Endothelial cell of umbilical vein (primary cell): ENCODE data around the gene RPRM. TPM values are rescaled to one million over a fixed set of nuclear protein-coding genes. Genes with fewer than 3 reads are reported as not detected.

ENCODE experiments used
- BruUV-seq: library from RNA; stranded (reverse); fragments of 400-500 nt; replicated peaks from 2 replicates; lab custom pipeline; 2021; lab: Mats Ljungman, UMichigan
- CTCF ChIA-PET: fragments of 300-600, 350-600 bp; sonication (Branson Sonifier 250); formaldehyde crosslinking; loops from one replicate; lab custom pipeline; 2021; ENCODE audit warnings: antibody characterized with exemption, inconsistent platforms; lab: Charles Lee
- POLR2A ChIA-PET: fragments of 300-600, 350-600 bp; sonication (Branson Sonifier 250); formaldehyde crosslinking; loops from one replicate; lab custom pipeline; 2021; ENCODE audit warnings: antibody characterized with exemption, inconsistent platforms; lab: Charles Lee
- DNase-seq: peaks from one replicate; pipeline ENCODE4 v3.0.0-alpha.2; 2011; ENCODE audit warnings: low read depth, low spot score
- FAIRE-seq: peaks from 2 replicates; lab custom pipeline; 2011; peaks lifted over from hg19 to GRCh38; lab: Jason Lieb, UNC
- H2AFZ ChIP-seq: 2 replicates; pipeline ENCODE4 v1.6.0; 2012; ENCODE audit warnings: low read depth, low read length, control low read depth, inconsistent platforms
- H3K27ac ChIP-seq: 2 replicates; pipeline ENCODE4 v1.5.1; 2011; ENCODE audit warnings: low read depth, mild to moderate bottlenecking, control low read depth, low read length, moderate library complexity; ENCODE audit not compliant: insufficient read depth
- H3K27me3 ChIP-seq, 2 experiments: 2 replicates each; pipeline versions ENCODE4 v1.6.0 to v1.6.1; 2011; ENCODE audit warnings: low read length in 2 of 2, mixed read lengths in 1 of 2; ENCODE audit not compliant: control insufficient read depth in 2 of 2, insufficient read depth in 2 of 2
- H3K36me3 ChIP-seq, 2 experiments: 2 replicates in 1 of 2; 3 replicates in 1 of 2; pipeline ENCODE4 v1.5.1; 2011; ENCODE audit warnings: low read length in 2 of 2, mild to moderate bottlenecking in 1 of 2, moderate library complexity in 1 of 2; ENCODE audit not compliant: control insufficient read depth in 2 of 2, insufficient read depth in 2 of 2; ENCODE audit errors: extremely low read depth in 1 of 2
- H3K4me1 ChIP-seq: 3 replicates; pipeline ENCODE4 v1.5.1; 2011; ENCODE audit warnings: mild to moderate bottlenecking, low read length; ENCODE audit not compliant: control insufficient read depth, insufficient read depth; ENCODE audit errors: extremely low read depth
- H3K4me2 ChIP-seq: 2 replicates; pipeline ENCODE4 v1.6.1; 2011; ENCODE audit warnings: low read length, control low read depth, mixed read lengths; ENCODE audit not compliant: insufficient read depth
- H3K4me3 ChIP-seq, 3 experiments: fragments of 200-600 bp in 1 of 3; sonication (generic), shearing (Covaris generic) in 1 of 3; replicated peaks in 1 of 3; 2 replicates each; pipeline ENCODE4 v1.5.1; 2011 to 2016; ENCODE audit warnings: control low read depth in 3 of 3, low read length in 3 of 3, mild to moderate bottlenecking in 2 of 3, inconsistent platforms in 1 of 3, low read depth in 1 of 3, moderate library complexity in 1 of 3; ENCODE audit not compliant: insufficient read depth in 1 of 3
- H3K79me2 ChIP-seq: 2 replicates; pipeline ENCODE4 v1.6.0; 2012; ENCODE audit warnings: low read length, inconsistent platforms; ENCODE audit not compliant: control insufficient read depth, insufficient read depth
- H3K9ac ChIP-seq: replicated peaks from 2 replicates; pipeline ENCODE3; 2011; ENCODE audit warnings: low read length, control low read depth; ENCODE audit not compliant: insufficient read depth; ENCODE audit errors: extremely low read depth
- H3K9me1 ChIP-seq: replicated peaks from 3 replicates; pipeline ENCODE4 v1.6.0; 2011; ENCODE audit warnings: mild to moderate bottlenecking, low read length; ENCODE audit not compliant: control insufficient read depth, insufficient read depth; ENCODE audit errors: extremely low read depth
- H3K9me3 ChIP-seq: replicated peaks from 2 replicates; pipeline ENCODE4 v1.5.1; 2012; ENCODE audit warnings: low read length, inconsistent platforms; ENCODE audit not compliant: control insufficient read depth, insufficient read depth
- H4K20me1 ChIP-seq: replicated peaks from 2 replicates; pipeline ENCODE3; 2011; ENCODE audit warnings: mild to moderate bottlenecking, low read length; ENCODE audit not compliant: control insufficient read depth, insufficient read depth; ENCODE audit errors: extremely low read depth
- CTCF ChIP-seq, 2 donors: IDR thresholded peaks; 1 replicate in 1 of 2; 2 replicates in 1 of 2; pipeline ENCODE4 v1.5.1; 2011; ENCODE audit warnings: low read length in 2 of 2, mild to moderate bottlenecking in 2 of 2, moderate library complexity in 2 of 2, control low read depth in 1 of 2, inconsistent platforms in 1 of 2, low read depth in 1 of 2; ENCODE audit not compliant: insufficient read depth in 1 of 2; ENCODE audit errors: extremely low read depth in 1 of 2
- EZH2 ChIP-seq: IDR thresholded peaks from 2 replicates; pipeline ENCODE4 v1.6.1; 2012; ENCODE audit warnings: borderline replicate concordance, low read depth, mild to moderate bottlenecking, moderate library complexity, low read length, inconsistent platforms; ENCODE audit not compliant: severe bottlenecking
- FOS ChIP-seq: IDR thresholded peaks from 2 replicates; pipeline ENCODE4 v1.6.1; 2011; ENCODE audit warnings: mild to moderate bottlenecking, low read length, moderate library complexity, borderline replicate concordance; ENCODE audit not compliant: insufficient read depth
- GATA2 ChIP-seq: IDR thresholded peaks from 2 replicates; pipeline ENCODE4 v1.7.0; 2011; ENCODE audit warnings: low read depth, mild to moderate bottlenecking, moderate library complexity, mixed read lengths, low read length; ENCODE audit not compliant: insufficient read length, insufficient read depth
- POLR2A ChIP-seq: IDR thresholded peaks from 2 replicates; pipeline ENCODE4 v1.6.1; 2012; ENCODE audit warnings: low read depth, mild to moderate bottlenecking, control low read depth, low read length
- POLR2AphosphoS5 ChIP-seq: IDR thresholded peaks from 2 replicates; pipeline ENCODE4 v1.6.1; 2012; ENCODE audit warnings: low read depth, mild to moderate bottlenecking, control low read depth, low read length, moderate library complexity; ENCODE audit not compliant: insufficient read depth
- dilution Hi-C: fragments of 300-500 bp; cut with MboI; formaldehyde crosslinking; loops from one replicate; pipeline ENCODE4 v1.15.0; 2019; ENCODE audit warnings: low sequenced_read_pairs; ENCODE audit not compliant: extremely low pct_ligation_motif_present
- intact Hi-C: fragments of 100-400 bp; cut with micrococcal nuclease; formaldehyde crosslinking; loops from one replicate; pipeline ENCODE4 v1.10.0; 2022
- polyA plus RNA-seq, 4 experiments: library from polyadenylated mRNA; depleted of rRNA in 3 of 4; stranded (reverse) in 3 of 4; unstranded in 1 of 4; fragments of >200 nt; gene quantifications; 2 replicates each; pipeline versions ENCODE4 v1.2.1 to v1.2.3, GENCODE V29; 2011 to 2012; ENCODE audit warnings: missing spikeins in 1 of 4
- total RNA-seq: library from RNA; stranded (reverse); gene quantifications from 2 replicates; pipeline ENCODE4 v1.2.3, GENCODE V29; 2021
- TF ChIP-seq, protein P1 (sequence below): IDR thresholded peaks from 2 replicates; pipeline ENCODE4 v1.6.1; 2011; ENCODE audit not compliant: insufficient read depth, insufficient read length

The RPRM gene
- total and polyA plus RNA-seq, 2 donors (not counting 3 experiments of a cell fraction or from before 2014, with no cell fraction given): not detected

- DNase-seq (no peak), FAIRE-seq (no peak)
- Histone ChIP-seq H3K79me2 (no peaks in the 10 kb centered on the region), H3K9me1 (no peaks in the 10 kb centered on the region), H3K4me2 (no peak overlapping the region), H3K36me3 (no peaks in the 10 kb centered on the region), H3K4me3 (peak overlapping the region in 1 of 3 experiments; percentile 44), H4K20me1 (no peaks in the 10 kb centered on the region), H3K27ac (no peak overlapping the region), H3K9ac (no peak overlapping the region), H3K27me3 (peaks cover 23 to 32% of the 10 kb centered on the region in 2 experiments), H3K4me1 (no peaks in the 10 kb centered on the region), H3K9me3 (no peaks in the 10 kb centered on the region), H2AFZ (peak overlapping the region; percentile 40)
- ChIA-PET POLR2A (no interaction called here), CTCF (interaction anchor here (0.9 to 2.8 kb wide), 3 partner anchors 12 to 735 kb away, joined by 3 to 8 read pairs (median 6); no protein-coding TSS in a partner anchor)
- dilution Hi-C loops (no loop called here), intact Hi-C loops (loop anchor here (1.0 to 2.0 kb wide), 5 partner anchors 551 to 1441 kb away; no protein-coding TSS in a partner anchor)
- TF ChIP-seq, protein P1, sequence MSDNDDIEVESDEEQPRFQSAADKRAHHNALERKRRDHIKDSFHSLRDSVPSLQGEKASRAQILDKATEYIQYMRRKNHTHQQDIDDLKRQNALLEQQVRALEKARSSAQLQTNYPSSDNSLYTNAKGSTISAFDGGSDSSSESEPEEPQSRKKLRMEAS: no peak
- TF ChIP-seq EZH2: peak; percentile 90
- no peak for TF ChIP-seq FOS
- no peak for TF ChIP-seq POLR2AphosphoS5
- TF ChIP-seq CTCF (IDR thresholded peaks at IDR 0.05; ENCODE audit: extremely low read depth in 1 of 2, insufficient read depth in 1 of 2, low read depth in 1 of 2, low read length in 2 of 2): no peak
- TF ChIP-seq POLR2A: no peak
- TF ChIP-seq GATA2: no peak
- BruUV-seq: no TSS peak
Measured at GRCh38 chr2:153477636-153478288, 800 bp downstream of the RPRM start.
